Measurements from ENCODE around the gene VARS2. TPM values are rescaled to one million over a fixed set of nuclear protein-coding genes. Genes with fewer than 3 reads are reported as not detected.

Gene VARS2
- total and polyA plus RNA-seq, 9 of the 15 experiments (the other 6 are each of a cell fraction or from before 2014, with no cell fraction given), result 1.6 to 53.6 (median 29.9) TPM

- no peak for TF ChIP-seq KDM2B (CRISPR knock-in tag; IDR thresholded peaks at IDR 0.05)
- peak; percentile 67; the same call in 1 of the 2 replicates for TF ChIP-seq ATF7 (IDR thresholded peaks at IDR 0.05)
- no peak for TF ChIP-seq SMARCC2 (IDR thresholded peaks at IDR 0.05; ENCODE audit: low read depth)
- no peak for TF ChIP-seq SMAD3 (CRISPR knock-in tag; conservative IDR thresholded peaks at IDR 0.05)
- peak; percentile 71 for TF ChIP-seq ZNF644 (tag; IDR thresholded peaks at IDR 0.05; ENCODE audit: low read depth)
- TF ChIP-seq NFRKB (IDR thresholded peaks at IDR 0.05; ENCODE audit: low read depth), result peak; percentile 93; the same call in 1 of the 2 replicates
- TF ChIP-seq EZH2 (IDR thresholded peaks at IDR 0.05; ENCODE audit: borderline replicate concordance, low read depth, low read length), result no peak
- no peak for TF ChIP-seq DNMT1 (IDR thresholded peaks at IDR 0.05)
- no peak for TF ChIP-seq ZNF518B (CRISPR knock-in tag; IDR thresholded peaks at IDR 0.05)
- TF ChIP-seq ZNF583 (CRISPR knock-in tag; IDR thresholded peaks at IDR 0.05), result peak; percentile 72
- peak; percentile 42; the same call in 1 of the 2 replicates for TF ChIP-seq SOX6 (IDR thresholded peaks at IDR 0.05)
- TF ChIP-seq IRF2 (CRISPR knock-in tag; IDR thresholded peaks at IDR 0.05), result no peak
- no peak for TF ChIP-seq NR4A1 (CRISPR knock-in tag; IDR thresholded peaks at IDR 0.05)
- TF ChIP-seq NR4A1 (tag; IDR thresholded peaks at IDR 0.05), result peak; percentile 92
- peak; percentile 88 to 89 for TF ChIP-seq FOXK2 (conservative IDR thresholded peaks at IDR 0.05 in 1 of 2, IDR thresholded peaks at IDR 0.05 in 1 of 2; ENCODE audit: low read depth in 2 of 2)
- no peak for TF ChIP-seq ZHX1 (conservative IDR thresholded peaks at IDR 0.05; ENCODE audit: low read length)
- TF ChIP-seq CXXC5 (CRISPR knock-in tag; IDR thresholded peaks at IDR 0.05), result peak; percentile 44; the same call in 1 of the 2 replicates
- no peak for TF ChIP-seq MYNN (IDR thresholded peaks at IDR 0.05)
- no peak for TF ChIP-seq MYNN (CRISPR knock-in tag; IDR thresholded peaks at IDR 0.05)
- TF ChIP-seq ZKSCAN3 (CRISPR knock-in tag; IDR thresholded peaks at IDR 0.05), result no peak
- TF ChIP-seq ZNF282 (CRISPR knock-in tag; IDR thresholded peaks at IDR 0.05), result no peak
- no peak for TF ChIP-seq EGR1 (conservative IDR thresholded peaks at IDR 0.05)
- TF ChIP-seq, protein P1, sequence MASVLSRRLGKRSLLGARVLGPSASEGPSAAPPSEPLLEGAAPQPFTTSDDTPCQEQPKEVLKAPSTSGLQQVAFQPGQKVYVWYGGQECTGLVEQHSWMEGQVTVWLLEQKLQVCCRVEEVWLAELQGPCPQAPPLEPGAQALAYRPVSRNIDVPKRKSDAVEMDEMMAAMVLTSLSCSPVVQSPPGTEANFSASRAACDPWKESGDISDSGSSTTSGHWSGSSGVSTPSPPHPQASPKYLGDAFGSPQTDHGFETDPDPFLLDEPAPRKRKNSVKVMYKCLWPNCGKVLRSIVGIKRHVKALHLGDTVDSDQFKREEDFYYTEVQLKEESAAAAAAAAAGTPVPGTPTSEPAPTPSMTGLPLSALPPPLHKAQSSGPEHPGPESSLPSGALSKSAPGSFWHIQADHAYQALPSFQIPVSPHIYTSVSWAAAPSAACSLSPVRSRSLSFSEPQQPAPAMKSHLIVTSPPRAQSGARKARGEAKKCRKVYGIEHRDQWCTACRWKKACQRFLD (CRISPR knock-in tag; IDR thresholded peaks at IDR 0.05), result peak; percentile 60
- no peak for TF ChIP-seq U2AF2 (optimal IDR thresholded peaks at IDR 0.05; ENCODE audit: low read depth, low read length)
Measured at GRCh38 chr6:30875244-30876038, 38.6 kb upstream of the VARS2 start (continued).

Measured in K562 (cell line).